Measurements from ENCODE around the gene LINS1. TPM values are rescaled to one million over a fixed set of nuclear protein-coding genes. Genes with fewer than 3 reads are reported as not detected.

Gene LINS1
- total RNA-seq, 2 experiments from 2014 or later = 38.9 to 39.6 TPM

DNA sequence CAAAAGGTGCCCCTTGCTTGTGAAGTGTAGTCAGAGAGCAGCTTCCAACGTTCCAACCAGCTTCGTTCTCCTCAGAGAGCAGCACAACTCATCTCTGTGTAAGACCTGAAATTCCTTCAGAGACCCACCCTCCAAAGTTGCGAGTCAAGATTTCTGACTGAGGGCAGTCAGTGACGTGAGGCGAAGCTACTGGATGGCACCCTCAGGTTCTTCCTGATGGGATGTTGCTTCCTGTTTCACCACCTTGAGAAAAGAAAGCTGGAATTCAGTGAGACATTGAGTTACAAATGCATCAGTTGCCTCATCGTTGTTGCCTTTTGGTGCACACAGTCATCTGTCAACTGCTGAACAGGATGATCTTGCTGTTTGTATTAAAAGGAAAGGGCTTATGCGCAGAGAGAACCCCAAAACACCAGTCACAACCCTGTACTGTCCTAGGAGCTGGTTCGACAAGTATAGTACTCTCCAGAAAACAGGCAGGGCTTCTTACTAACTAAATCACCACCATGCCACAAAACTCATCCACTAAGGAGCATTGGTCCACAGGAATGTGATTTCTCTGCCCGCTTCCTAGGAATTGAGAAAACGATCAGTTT lies 73.1 kb downstream of the LINS1 start, which contains the start of gene CERS3:
Gene CERS3, minus strand, starts transcription at position 118 of the 596 bp plus-strand sequence. CDS start 27,101 bp downstream, outside the sequence.
- CTCF ChIA-PET = no interaction called here
- no peaks in the 10 kb centered on the region for H3K9me3 ChIP-seq (ENCODE audit: control insufficient read depth in 1 of 2, insufficient read depth in 1 of 2, low read length in 2 of 2)
- POLR2A ChIA-PET = no interaction called here
- no peaks in the 10 kb centered on the region for H3K9me3 Mint-ChIP-seq
- H3K4me1 ChIP-seq (ENCODE audit: insufficient read depth, low read length) = no peaks in the 10 kb centered on the region
- H3K27me3 ChIP-seq (ENCODE audit: control insufficient read depth in 1 of 2, insufficient read depth in 2 of 2, low read length in 2 of 2) = no peaks in the 10 kb centered on the region
- ATAC-seq (ENCODE audit: poor library complexity) (no peak), DNase-seq (no peak)
- H3K4me1 Mint-ChIP-seq (ENCODE audit: low read depth) = peaks cover 11% of the 10 kb centered on the region
- peak within 1 kb of the TSS; percentile 0 for H3K27ac Mint-ChIP-seq
- H3K36me3 ChIP-seq (ENCODE audit: insufficient read depth, low read length) = no peaks in the 10 kb centered on the region
- peaks cover 7% of the 10 kb centered on the region for H3K36me3 Mint-ChIP-seq (ENCODE audit: low read depth)
- H3K27me3 Mint-ChIP-seq = no peaks in the 10 kb centered on the region
- no peak within 1 kb of the TSS for H3K4me3 Mint-ChIP-seq
- H3K27ac ChIP-seq (ENCODE audit: low read depth in 1 of 2, low read length in 2 of 2) = no peak within 1 kb of the TSS
- TF ChIP-seq, protein P1, sequence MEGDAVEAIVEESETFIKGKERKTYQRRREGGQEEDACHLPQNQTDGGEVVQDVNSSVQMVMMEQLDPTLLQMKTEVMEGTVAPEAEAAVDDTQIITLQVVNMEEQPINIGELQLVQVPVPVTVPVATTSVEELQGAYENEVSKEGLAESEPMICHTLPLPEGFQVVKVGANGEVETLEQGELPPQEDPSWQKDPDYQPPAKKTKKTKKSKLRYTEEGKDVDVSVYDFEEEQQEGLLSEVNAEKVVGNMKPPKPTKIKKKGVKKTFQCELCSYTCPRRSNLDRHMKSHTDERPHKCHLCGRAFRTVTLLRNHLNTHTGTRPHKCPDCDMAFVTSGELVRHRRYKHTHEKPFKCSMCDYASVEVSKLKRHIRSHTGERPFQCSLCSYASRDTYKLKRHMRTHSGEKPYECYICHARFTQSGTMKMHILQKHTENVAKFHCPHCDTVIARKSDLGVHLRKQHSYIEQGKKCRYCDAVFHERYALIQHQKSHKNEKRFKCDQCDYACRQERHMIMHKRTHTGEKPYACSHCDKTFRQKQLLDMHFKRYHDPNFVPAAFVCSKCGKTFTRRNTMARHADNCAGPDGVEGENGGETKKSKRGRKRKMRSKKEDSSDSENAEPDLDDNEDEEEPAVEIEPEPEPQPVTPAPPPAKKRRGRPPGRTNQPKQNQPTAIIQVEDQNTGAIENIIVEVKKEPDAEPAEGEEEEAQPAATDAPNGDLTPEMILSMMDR (IDR thresholded peaks at IDR 0.05) = no peak
- intact Hi-C loops (cut with DNase I, micrococcal nuclease) = no loop called here
- H3K4me3 ChIP-seq (ENCODE audit: low read length) = no peak within 1 kb of the TSS

DNA sequence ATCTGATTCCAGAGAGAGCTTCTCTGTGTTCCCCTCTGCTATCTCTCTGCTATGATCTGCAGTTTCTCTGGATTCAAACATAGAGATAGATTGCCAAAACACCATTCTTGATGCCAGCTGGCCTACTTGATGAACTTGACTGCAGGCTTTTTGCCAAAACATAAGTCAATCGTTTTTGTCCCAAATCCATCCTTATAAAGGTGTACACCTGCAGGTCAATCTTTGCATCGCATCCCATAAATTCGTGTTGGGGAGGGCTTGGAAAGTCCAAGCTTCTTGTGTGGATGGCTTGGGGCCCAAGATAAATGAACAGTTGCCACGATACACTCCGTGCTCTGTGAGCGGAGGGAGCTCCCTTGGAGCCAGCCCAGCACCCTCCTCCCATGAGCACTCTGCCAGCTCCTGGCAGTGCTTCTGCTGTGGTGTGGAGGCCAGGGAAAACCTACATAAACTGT lies 75.9 kb downstream of the LINS1 start:
- peaks cover 7% of the 10 kb centered on the region for H3K36me3 Mint-ChIP-seq (ENCODE audit: low read depth)

DNA sequence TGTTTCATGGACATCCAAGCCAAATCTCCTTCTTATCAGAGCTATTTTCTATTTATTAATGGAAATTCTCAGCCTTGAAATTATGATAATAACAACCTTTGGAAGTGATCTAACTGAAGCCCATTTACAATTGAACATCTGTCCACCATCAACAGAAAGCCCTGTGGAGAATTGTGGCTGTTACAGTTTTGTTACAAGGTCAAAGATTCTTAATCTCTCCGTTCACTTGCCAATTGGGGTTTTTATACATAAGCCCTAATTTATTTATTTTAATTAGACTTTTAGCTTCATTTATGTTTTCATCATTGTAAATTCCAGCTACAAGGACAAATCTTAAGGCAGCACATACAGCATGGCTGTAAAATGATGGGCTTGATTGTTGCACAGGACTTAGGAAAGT lies 76.5 kb downstream of the LINS1 start:
- CTCF ChIA-PET = no interaction called here
- Mint-ChIP-seq H3K9me3 (no peaks in the 10 kb centered on the region), H3K4me1 (ENCODE audit: low read depth) (peaks cover 24% of the 10 kb centered on the region), H3K36me3 (ENCODE audit: low read depth) (peaks cover 7% of the 10 kb centered on the region), H3K27ac (no peak overlapping the region), H3K27me3 (no peaks in the 10 kb centered on the region), H3K4me3 (no peak overlapping the region)
- H3K27me3 ChIP-seq (ENCODE audit: control insufficient read depth in 1 of 2, insufficient read depth in 2 of 2, low read length in 2 of 2) = no peaks in the 10 kb centered on the region
- no peak for DNase-seq
- ATAC-seq (ENCODE audit: poor library complexity) = no peak
- H3K36me3 ChIP-seq (ENCODE audit: insufficient read depth, low read length) = no peaks in the 10 kb centered on the region
- H3K27ac ChIP-seq (ENCODE audit: low read depth in 1 of 2, low read length in 2 of 2) = no peak overlapping the region
- no peak overlapping the region for H3K4me3 ChIP-seq (ENCODE audit: low read length)
- intact Hi-C loops (cut with DNase I, micrococcal nuclease) = no loop called here
- peaks cover 10% of the 10 kb centered on the region for H3K4me1 ChIP-seq (ENCODE audit: insufficient read depth, low read length)
- TF ChIP-seq, protein P1 (IDR thresholded peaks at IDR 0.05) = no peak
- POLR2A ChIA-PET = interaction anchor here (0.6 kb wide), 1 partner anchor 101 kb away, joined by 3 read pairs; no protein-coding TSS in a partner anchor
- H3K9me3 ChIP-seq (ENCODE audit: control insufficient read depth in 1 of 2, insufficient read depth in 1 of 2, low read length in 2 of 2) = no peaks in the 10 kb centered on the region

More for the DNA sequence above, 75.9 kb downstream of the LINS1 start:
- Mint-ChIP-seq H3K27me3 (no peaks in the 10 kb centered on the region), H3K9me3 (no peaks in the 10 kb centered on the region), H3K4me3 (no peak overlapping the region), H3K4me1 (ENCODE audit: low read depth) (peaks cover 19% of the 10 kb centered on the region), H3K27ac (no peak overlapping the region)
- TF ChIP-seq, protein P1 (IDR thresholded peaks at IDR 0.05) = no peak
- Histone ChIP-seq H3K4me3 (ENCODE audit: low read length) (no peak overlapping the region), H3K27me3 (ENCODE audit: control insufficient read depth in 1 of 2, insufficient read depth in 2 of 2, low read length in 2 of 2) (no peaks in the 10 kb centered on the region), H3K4me1 (ENCODE audit: insufficient read depth, low read length) (peaks cover 4% of the 10 kb centered on the region), H3K27ac (ENCODE audit: low read depth in 1 of 2, low read length in 2 of 2) (no peak overlapping the region), H3K36me3 (ENCODE audit: insufficient read depth, low read length) (no peaks in the 10 kb centered on the region), H3K9me3 (ENCODE audit: control insufficient read depth in 1 of 2, insufficient read depth in 1 of 2, low read length in 2 of 2) (no peaks in the 10 kb centered on the region)
- ATAC-seq (ENCODE audit: poor library complexity) (no peak), DNase-seq (no peak)
- ChIA-PET CTCF (no interaction called here), POLR2A (no interaction called here)
- intact Hi-C loops (cut with DNase I, micrococcal nuclease) = no loop called here
